ENCODE results near the gene PIMREG.

Gene PIMREG

GRCh38 chr17:6462692-6463091 lies 18.4 kb downstream of the PIMREG start (continued):
- TF ChIP-seq CTCF (tag by site-specific recombination; IDR thresholded peaks at IDR 0.05) (no peak), FEZF1 (tag by site-specific recombination; IDR thresholded peaks at IDR 0.05) (no peak), ZIC2 (tag by site-specific recombination; IDR thresholded peaks at IDR 0.05) (no peak), GLIS2 (tag by site-specific recombination; IDR thresholded peaks at IDR 0.05) (no peak), ZNF792 (tag by site-specific recombination; IDR thresholded peaks at IDR 0.05) (no peak), ZNF776 (tag by site-specific recombination; IDR thresholded peaks at IDR 0.05; ENCODE audit: borderline replicate concordance) (no peak)

GRCh38 chr17:6463616-6464445 lies 19.6 kb downstream of the PIMREG start:
- no peak overlapping the region for H3K4me3 ChIP-seq (ENCODE audit: low read depth, low read length)
- H3K36me3 ChIP-seq (ENCODE audit: control insufficient read depth in 2 of 2, insufficient read depth in 1 of 2, low read length in 2 of 2), result no peaks in the 10 kb centered on the region
- H3K9me3 ChIP-seq (ENCODE audit: control insufficient read depth, insufficient read depth, low read depth, low read length), result no peaks in the 10 kb centered on the region
- POLR2A ChIA-PET, result interaction anchor here (1.4 kb wide), 1 partner anchor 19 kb away, joined by 3 read pairs; the partner anchor contains the start of gene PIMREG
- TF ChIP-seq KLF1 (tag by site-specific recombination; IDR thresholded peaks at IDR 0.05) (no peak), ZNF148 (tag by site-specific recombination; IDR thresholded peaks at IDR 0.05; ENCODE audit: borderline replicate concordance) (no peak), ZNF626 (tag by site-specific recombination; IDR thresholded peaks at IDR 0.05) (no peak), ZNF23 (tag by site-specific recombination; IDR thresholded peaks at IDR 0.05; ENCODE audit: borderline replicate concordance) (no peak), ZNF266 (tag by site-specific recombination; IDR thresholded peaks at IDR 0.05; ENCODE audit: low read depth) (no peak), KLF17 (tag by site-specific recombination; IDR thresholded peaks at IDR 0.05) (no peak), ELK4 (IDR thresholded peaks at IDR 0.05; ENCODE audit: borderline replicate concordance, low read depth, low read length) (no peak), TCF7L2 (IDR thresholded peaks at IDR 0.05; ENCODE audit: borderline replicate concordance, low read depth, low read length) (no peak)
- no peak overlapping the region for H3K27ac ChIP-seq (ENCODE audit: extremely low read depth, low read depth, low read length)
- CTCF ChIA-PET, result interaction anchor here (1.1 to 1.2 kb wide), 2 partner anchors 9 to 10 kb away, joined by 4 to 5 read pairs; no protein-coding TSS in a partner anchor
- H3K4me1 ChIP-seq (ENCODE audit: control insufficient read depth, insufficient read depth, low read length), result no peaks in the 10 kb centered on the region

- CTCF ChIA-PET, result interaction anchor here (0.7 to 1.1 kb wide), 2 partner anchors 9 to 237 kb away, joined by 4 read pairs; no protein-coding TSS in a partner anchor
- no peak for TF ChIP-seq ZBTB6 (tag by site-specific recombination; IDR thresholded peaks at IDR 0.05)
- TF ChIP-seq ZSCAN5A (tag by site-specific recombination; IDR thresholded peaks at IDR 0.05), result no peak
- no peak for TF ChIP-seq ZNF544 (tag by site-specific recombination; IDR thresholded peaks at IDR 0.05)
- TF ChIP-seq ZNF112 (tag by site-specific recombination; IDR thresholded peaks at IDR 0.05), result no peak
- TF ChIP-seq ZNF350 (tag by site-specific recombination; IDR thresholded peaks at IDR 0.05), result no peak
- TF ChIP-seq OVOL3 (tag by site-specific recombination; IDR thresholded peaks at IDR 0.05), result no peak
- TF ChIP-seq ZNF521 (tag by site-specific recombination; IDR thresholded peaks at IDR 0.05), result no peak
- no peak for TF ChIP-seq ZNF670 (tag by site-specific recombination; IDR thresholded peaks at IDR 0.05; ENCODE audit: low read depth)
- TF ChIP-seq SCRT1 (tag by site-specific recombination; IDR thresholded peaks at IDR 0.05; ENCODE audit: borderline replicate concordance), result no peak
Measured at GRCh38 chr17:6464446-6465041, 20.3 kb downstream of the PIMREG start.

More at GRCh38 chr17:6464446-6465041, 20.3 kb downstream of the PIMREG start:
- POLR2A ChIA-PET, result no interaction called here
- Histone ChIP-seq H3K9me3 (ENCODE audit: control insufficient read depth, insufficient read depth, low read depth, low read length) (no peaks in the 10 kb centered on the region), H3K4me1 (ENCODE audit: control insufficient read depth, insufficient read depth, low read length) (no peaks in the 10 kb centered on the region), H3K4me3 (ENCODE audit: low read depth, low read length) (no peak overlapping the region), H3K36me3 (ENCODE audit: control insufficient read depth in 2 of 2, insufficient read depth in 1 of 2, low read length in 2 of 2) (no peaks in the 10 kb centered on the region), H3K27ac (ENCODE audit: extremely low read depth, low read depth, low read length) (no peak overlapping the region)

Measured in HEK293 (cell line).